Measurements from ENCODE around the gene INSL3. TPM values are rescaled to one million over a fixed set of nuclear protein-coding genes. Genes with fewer than 3 reads are reported as not detected.

INSL3 gene
- total and polyA plus RNA-seq, 2 of the 8 experiments (the other 6 are each of a cell fraction or from before 2014, with no cell fraction given) = 0.41 to 1.5 TPM

DNA sequence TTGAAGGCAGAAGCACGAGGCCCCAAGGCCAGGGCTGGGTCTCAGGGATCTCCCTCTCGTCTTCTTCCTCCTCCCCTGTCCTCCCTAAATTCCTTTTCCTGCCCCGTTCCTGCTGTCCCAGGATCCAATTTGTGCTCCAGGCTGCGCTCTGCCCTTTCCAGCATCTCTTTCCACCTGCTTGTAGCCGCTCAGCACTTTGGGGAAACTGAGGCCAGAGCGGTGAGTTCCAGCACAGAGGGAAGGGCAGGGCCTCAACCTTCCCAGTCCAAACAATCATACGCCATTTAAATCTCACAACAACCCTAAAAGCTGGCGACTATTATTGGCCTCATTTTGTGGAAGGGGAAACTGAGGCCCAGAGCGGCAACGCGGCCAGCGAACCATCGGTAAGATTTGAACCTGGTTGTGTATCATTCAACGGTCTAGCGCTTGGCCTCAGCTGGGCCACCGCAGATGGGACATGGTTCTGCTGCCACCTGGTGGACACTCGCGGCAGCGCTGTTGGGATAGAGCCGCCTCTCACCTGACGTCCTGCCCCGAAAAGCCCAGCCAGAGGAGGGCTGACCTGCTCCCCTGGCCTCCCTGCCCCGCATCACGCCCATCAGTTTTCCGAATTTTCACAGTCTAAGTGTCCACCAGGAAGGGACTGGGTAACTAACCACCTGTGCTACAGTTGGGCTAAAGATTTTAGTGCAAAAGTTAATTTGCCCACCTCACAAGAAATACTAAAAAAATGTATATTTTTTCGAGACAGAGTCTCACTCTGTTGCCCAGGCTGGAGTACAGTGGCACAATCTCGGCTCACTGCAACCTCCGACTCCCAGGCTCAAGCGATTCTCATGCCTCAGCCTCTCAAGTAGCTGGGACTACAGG is 34.2 kb upstream of the INSL3 start (continued):
- TF ChIP-seq GTF2F1 (IDR thresholded peaks at IDR 0.05; ENCODE audit: borderline replicate concordance, low read depth, low read length) = no peak
- TF ChIP-seq ZNF274 (IDR thresholded peaks at IDR 0.05; ENCODE audit: borderline replicate concordance, extremely low read depth, low read length) = no peak
- no peak for TF ChIP-seq RFX5 (IDR thresholded peaks at IDR 0.05; ENCODE audit: borderline replicate concordance, low read depth, low read length)
- TF ChIP-seq KDM5A (IDR thresholded peaks at IDR 0.05; ENCODE audit: low read length) = no peak
- 0 out of 2 replicates have a peak, but pooled peaks have one; percentile 18 for TF ChIP-seq YY1 (IDR thresholded peaks at IDR 0.05; ENCODE audit: low read depth, low read length)
- no peak for TF ChIP-seq PHF8 (conservative IDR thresholded peaks at IDR 0.05; ENCODE audit: low read depth, low read length)
- no peak for TF ChIP-seq RNF2 (IDR thresholded peaks at IDR 0.05; ENCODE audit: borderline replicate concordance, low read depth, low read length, missing control alignments, poor library complexity, severe bottlenecking)
- no peak for TF ChIP-seq GABPA (IDR thresholded peaks at IDR 0.05; ENCODE audit: borderline replicate concordance, insufficient read depth, low read length)
- no peak for TF ChIP-seq TBP (IDR thresholded peaks at IDR 0.05; ENCODE audit: low read depth, low read length)
- no peak for TF ChIP-seq MAFK (IDR thresholded peaks at IDR 0.05; ENCODE audit: low read depth, low read length)
- TF ChIP-seq SIRT6 (IDR thresholded peaks at IDR 0.05; ENCODE audit: low read length) = no peak
- TF ChIP-seq POU5F1 (IDR thresholded peaks at IDR 0.05; ENCODE audit: low read depth, low read length) = no peak
- no peak for TF ChIP-seq HDAC6 (IDR thresholded peaks at IDR 0.05; ENCODE audit: low read depth, low read length)
- no peak for TF ChIP-seq EZH2 (IDR thresholded peaks at IDR 0.05; ENCODE audit: low read depth, low read length, severe bottlenecking)
- no peak for TF ChIP-seq TCF12 (IDR thresholded peaks at IDR 0.05; ENCODE audit: low read depth, low read length)
- no peak for TF ChIP-seq CHD1 (IDR thresholded peaks at IDR 0.05; ENCODE audit: low read depth, low read length)
- no peak for TF ChIP-seq SP1 (IDR thresholded peaks at IDR 0.05; ENCODE audit: low read depth, low read length)
- no peak for TF ChIP-seq SP2 (IDR thresholded peaks at IDR 0.05; ENCODE audit: low read length)
- TF ChIP-seq, protein P1, sequence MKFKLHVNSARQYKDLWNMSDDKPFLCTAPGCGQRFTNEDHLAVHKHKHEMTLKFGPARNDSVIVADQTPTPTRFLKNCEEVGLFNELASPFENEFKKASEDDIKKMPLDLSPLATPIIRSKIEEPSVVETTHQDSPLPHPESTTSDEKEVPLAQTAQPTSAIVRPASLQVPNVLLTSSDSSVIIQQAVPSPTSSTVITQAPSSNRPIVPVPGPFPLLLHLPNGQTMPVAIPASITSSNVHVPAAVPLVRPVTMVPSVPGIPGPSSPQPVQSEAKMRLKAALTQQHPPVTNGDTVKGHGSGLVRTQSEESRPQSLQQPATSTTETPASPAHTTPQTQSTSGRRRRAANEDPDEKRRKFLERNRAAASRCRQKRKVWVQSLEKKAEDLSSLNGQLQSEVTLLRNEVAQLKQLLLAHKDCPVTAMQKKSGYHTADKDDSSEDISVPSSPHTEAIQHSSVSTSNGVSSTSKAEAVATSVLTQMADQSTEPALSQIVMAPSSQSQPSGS (IDR thresholded peaks at IDR 0.05; ENCODE audit: low read length) = no peak
- no peak for TF ChIP-seq BACH1 (IDR thresholded peaks at IDR 0.05; ENCODE audit: low read length)
- TF ChIP-seq RAD21 (IDR thresholded peaks at IDR 0.05 in 1 of 2, conservative IDR thresholded peaks at IDR 0.05 in 1 of 2; ENCODE audit: low read depth in 2 of 2, low read length in 2 of 2) = peak; percentile 97 to 98
- TF ChIP-seq SAP30 (IDR thresholded peaks at IDR 0.05; ENCODE audit: insufficient read depth, insufficient replicate concordance, low read length) = no peak

All from H1 (cell line).